NAMALWA (cell line): Measurements from ENCODE around the gene SSBP1.
"Not testable (repeated sequence)": the region's sequence is repeated elsewhere in the genome, so short reads cannot be mapped to it uniquely, and the experiment has no call there.

ENCODE experiments used
- DNase-seq: peaks from one replicate; pipeline ENCODE4 v3.0.0-alpha.2; 2015; ENCODE audit warnings: low spot score

The SSBP1 gene

GRCh38 chr7:141770083-141770583 is 32.0 kb downstream of the SSBP1 start:
- DNase-seq: not testable (repeated sequence)

GRCh38 chr7:141776374-141776773 is 38.2 kb downstream of the SSBP1 start, which contains the start of gene TAS2R4:
Gene TAS2R4, plus strand, starts transcription at chr7:141776674. Its CDS starts 1,815 bp downstream, at chr7:141778489.
- DNase-seq: no peak

GRCh38 chr7:141785706-141786552 is 47.8 kb downstream of the SSBP1 start:
- peak; percentile 82 for DNase-seq

DNA sequence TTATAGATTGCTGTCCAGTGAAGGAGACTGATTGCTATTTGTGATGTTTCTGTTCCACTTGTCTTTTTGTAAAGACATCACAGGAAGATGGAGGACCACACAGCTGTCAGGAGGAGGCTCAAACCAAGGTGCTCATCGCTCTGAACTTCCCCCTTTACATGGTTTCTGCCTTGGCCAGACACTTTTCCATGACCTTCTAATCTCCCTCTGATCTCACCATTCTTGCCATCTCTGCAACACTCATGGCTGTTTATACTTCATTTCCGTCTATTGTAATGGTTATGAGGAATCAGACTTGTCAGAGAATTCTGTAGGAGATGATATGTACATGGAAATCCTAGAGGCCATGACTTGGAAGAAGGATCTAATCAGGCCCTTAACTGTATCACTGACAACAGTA is 50.1 kb downstream of the SSBP1 start:
- DNase-seq: no peak

- DNase-seq: no peak
These were observed 51.8 kb downstream of the SSBP1 start, which contains the start of gene TAS2R5 for GRCh38 chr7:141789917-141790316. Gene TAS2R5, plus strand, starts transcription at chr7:141790217. Its CDS starts 145 bp downstream, at chr7:141790362.

DNA sequence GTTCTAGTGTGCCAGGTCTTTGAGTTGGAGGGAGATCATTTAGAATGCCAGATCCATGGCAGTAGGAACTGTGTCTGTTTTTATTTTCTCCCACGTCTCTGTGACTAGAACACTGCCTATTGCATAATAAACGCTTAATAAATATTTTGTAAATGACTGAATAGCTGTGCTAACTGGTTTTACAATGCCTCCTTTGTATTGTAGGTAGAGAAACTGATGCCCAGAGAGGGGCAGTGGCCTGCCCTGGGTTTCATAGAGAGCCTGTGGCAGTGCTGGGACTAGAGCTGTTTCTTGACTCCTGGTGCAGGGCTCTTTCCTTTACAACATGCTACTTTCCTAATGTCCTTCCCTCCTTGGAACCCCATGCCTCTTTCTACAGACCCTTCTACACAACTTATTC is 54.4 kb downstream of the SSBP1 start:
- no peak for DNase-seq
